Aorta (tissue), 5 donors: ENCODE measurements around the gene SEMA3D. TPM values are rescaled to one million over a fixed set of nuclear protein-coding genes. Genes with fewer than 3 reads are reported as not detected.

Experiments used
- ATAC-seq: fragments of 200-7000 bp; cut with Tn5 transposase; one replicate; pipeline ENCODE4 v1.9.1; 2022; ENCODE audit warnings: moderate library complexity; ENCODE audit not compliant: low FRiP score
- DNase-seq, 2 donors: peaks; one replicate each; pipeline ENCODE4 v3.0.0-alpha.2; 2020
- H3K27ac ChIP-seq, 2 donors: one replicate each; pipeline ENCODE4 v1.5.1; 2013; ENCODE audit warnings: low read length in 2 of 2, mild to moderate bottlenecking in 2 of 2, moderate library complexity in 2 of 2, control low read depth in 1 of 2, inconsistent platforms in 1 of 2, low read depth in 1 of 2
- H3K27me3 ChIP-seq, 2 donors: one replicate each; pipeline ENCODE4 v1.6.1; 2013; ENCODE audit warnings: control low read depth in 1 of 2, low read length in 1 of 2, mild to moderate bottlenecking in 1 of 2, moderate library complexity in 1 of 2; ENCODE audit not compliant: insufficient read depth in 2 of 2, control insufficient read depth in 1 of 2
- H3K36me3 ChIP-seq, 2 donors: one replicate each; pipeline ENCODE4 v1.6.1; 2013; ENCODE audit warnings: control low read depth in 1 of 2, low read length in 1 of 2, mild to moderate bottlenecking in 1 of 2; ENCODE audit not compliant: insufficient read depth in 2 of 2, control insufficient read depth in 1 of 2
- H3K4me1 ChIP-seq, 2 donors: one replicate each; pipeline ENCODE4 v1.6.1; 2013; ENCODE audit warnings: low read length in 2 of 2, control low read depth in 1 of 2, mild to moderate bottlenecking in 1 of 2, moderate library complexity in 1 of 2; ENCODE audit not compliant: insufficient read depth in 2 of 2, control insufficient read depth in 1 of 2
- H3K4me3 ChIP-seq, 2 donors: one replicate each; pipeline ENCODE4 v1.5.1; 2013; ENCODE audit warnings: low read length in 2 of 2, control low read depth in 1 of 2, mild to moderate bottlenecking in 1 of 2
- H3K9me3 ChIP-seq: one replicate; pipeline ENCODE4 v1.6.1; 2013; ENCODE audit warnings: mild to moderate bottlenecking, low read length; ENCODE audit not compliant: control insufficient read depth
- WGBS, 2 donors: extraction: QIAGEN DNeasy Blood & Tissue Kit; methylation state at CpG; one replicate each; pipeline ENCODE4 v1.1.7; 2013; 5-methylcytosine and 5-hydroxymethylcytosine counted together
- intact Hi-C, 2 donors: fragments of 100-400 bp; cut with DNase I; formaldehyde crosslinking; loops; one replicate each; pipeline versions ENCODE4 v1.14.2 to v1.15.0; 2022
- polyA plus RNA-seq, 2 donors: library from polyadenylated mRNA; stranded (reverse); fragments of 200-250 nt; gene quantifications; one replicate each; pipeline ENCODE4 v1.2.3, GENCODE V29; 2013
- total RNA-seq, 2 donors: library from RNA; stranded (reverse); fragmentation: NEBNext Ultra II Directional; extraction: Animal tissue kit (Norgen Biotek cat#: 25700); gene quantifications; one replicate each; pipeline ENCODE4 v1.2.1, GENCODE V29; 2021
- donor health status: healthy with polysubstance abuse.
- donor health status: Bipolar disorder and iron deficiency.
- donor health status: DM: no; HTN: no; CAD: no.
- donor health status: DM: no; HTN: no; CAD: no.
- donor health status: DM: yes; HTN: yes; CAD: no.

Gene SEMA3D
- total and polyA plus RNA-seq, 4 donors: 3.5 to 50.7 (median 20.0) TPM

DNA sequence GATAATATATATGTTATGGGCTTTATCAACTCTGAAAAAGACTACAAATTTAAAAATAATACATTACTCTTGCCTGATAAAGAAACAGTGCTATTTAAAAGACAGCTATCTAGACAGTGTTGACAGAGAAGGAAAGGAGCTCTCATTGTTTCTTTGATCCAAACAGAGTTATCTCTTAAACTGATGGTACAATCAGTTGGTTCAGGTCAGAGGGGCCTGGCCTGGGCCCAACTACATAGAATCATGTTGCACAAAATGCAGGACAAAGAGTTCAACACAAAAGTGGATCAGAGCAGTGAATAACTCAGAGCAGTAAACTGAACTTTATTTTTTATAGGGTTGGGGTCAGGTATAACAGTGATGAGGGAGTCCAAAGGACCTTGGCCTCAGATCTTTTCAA lies 33.8 kb upstream of the SEMA3D start:
- Histone ChIP-seq H3K36me3 (no peaks in the 10 kb centered on the region), H3K27me3 (no peaks in the 10 kb centered on the region), H3K27ac (no peak overlapping the region), H3K9me3 (no peaks in the 10 kb centered on the region), H3K4me3 (no peak overlapping the region), H3K4me1 (no peaks in the 10 kb centered on the region)
- no peak for ATAC-seq
- no peak for DNase-seq
- intact Hi-C loops: no loop called here

DNA sequence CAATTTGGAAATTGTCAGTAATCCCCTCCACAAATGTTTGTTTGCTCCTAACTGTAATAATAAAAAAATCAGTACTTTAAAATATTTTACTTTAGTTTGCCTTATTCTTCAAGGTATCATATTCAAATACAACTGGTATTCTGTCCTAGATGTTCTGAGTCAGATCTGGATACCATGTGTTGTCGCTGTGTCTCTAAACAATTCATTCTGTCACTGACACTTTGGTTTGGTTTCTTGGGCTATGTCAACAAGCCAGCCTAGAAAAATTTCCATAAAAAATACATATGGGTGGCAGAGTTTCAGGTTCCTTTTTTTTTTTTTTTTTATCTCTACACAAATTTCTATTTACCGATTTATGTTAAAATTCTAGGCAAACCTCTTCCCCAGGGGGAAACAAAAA lies 33.2 kb upstream of the SEMA3D start:
- intact Hi-C loops: no loop called here
- WGBS, 2 donors: 56 to 72% methylated on average over 2 of the region's 2 CpGs
- Histone ChIP-seq H3K9me3 (no peaks in the 10 kb centered on the region), H3K36me3 (no peaks in the 10 kb centered on the region), H3K27ac (no peak overlapping the region), H3K27me3 (no peaks in the 10 kb centered on the region), H3K4me3 (no peak overlapping the region), H3K4me1 (no peaks in the 10 kb centered on the region)
- ATAC-seq: no peak
- no peak for DNase-seq

DNA sequence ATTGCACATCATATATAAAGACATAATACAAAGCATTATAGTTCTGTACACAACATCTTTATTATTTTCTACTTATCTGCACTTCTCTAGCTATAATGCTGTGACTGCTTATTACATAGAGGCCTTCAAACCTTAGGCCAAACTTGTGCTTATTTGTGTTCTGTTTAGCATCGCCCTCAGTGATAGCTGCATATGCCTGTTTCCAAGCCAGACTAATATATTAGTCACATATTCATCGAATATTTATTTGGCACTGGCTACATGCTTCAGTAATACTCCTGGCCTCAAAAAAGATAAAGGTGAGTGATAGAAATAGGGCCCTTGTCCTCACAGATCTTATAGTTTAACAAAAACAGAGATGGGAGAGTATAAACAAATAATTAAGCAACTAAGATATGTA lies 30.2 kb upstream of the SEMA3D start:
- Histone ChIP-seq H3K27ac (no peak overlapping the region), H3K4me1 (no peaks in the 10 kb centered on the region), H3K4me3 (no peak overlapping the region), H3K9me3 (no peaks in the 10 kb centered on the region), H3K27me3 (no peaks in the 10 kb centered on the region), H3K36me3 (no peaks in the 10 kb centered on the region)
- WGBS, 2 donors: 83 to 86% methylated on average over 2 of the region's 2 CpGs
- no peak for DNase-seq
- intact Hi-C loops: no loop called here
- ATAC-seq: no peak

DNA sequence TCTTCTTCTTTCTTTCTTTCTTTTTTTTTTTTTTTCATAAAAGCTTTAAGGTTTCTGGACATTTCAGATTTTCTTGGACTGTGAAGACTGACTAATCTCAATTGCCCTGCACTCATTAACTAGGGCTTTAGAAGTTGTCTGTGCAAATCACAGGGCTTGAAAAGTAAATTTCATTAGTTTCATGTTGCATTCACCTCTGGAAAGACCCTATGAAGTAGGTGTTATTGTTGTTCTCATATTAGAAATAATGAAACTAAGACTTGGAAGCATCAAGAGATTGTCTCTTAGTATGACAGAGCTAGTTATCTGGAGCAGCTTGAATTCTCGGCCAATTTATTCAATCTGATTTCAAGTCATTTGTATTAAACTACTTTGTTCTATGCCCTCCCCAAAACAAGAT lies 28.2 kb upstream of the SEMA3D start:
- intact Hi-C loops: no loop called here
- DNase-seq: no peak
- H3K27me3 ChIP-seq: no peaks in the 10 kb centered on the region
- no peak overlapping the region for H3K4me3 ChIP-seq
- no peaks in the 10 kb centered on the region for H3K36me3 ChIP-seq
- no peaks in the 10 kb centered on the region for H3K9me3 ChIP-seq
- H3K27ac ChIP-seq: no peak overlapping the region
- WGBS, 2 donors: 93 to 97% methylated on average over 1 of the region's 1 CpG
- no peak for ATAC-seq
- H3K4me1 ChIP-seq: no peaks in the 10 kb centered on the region

DNA sequence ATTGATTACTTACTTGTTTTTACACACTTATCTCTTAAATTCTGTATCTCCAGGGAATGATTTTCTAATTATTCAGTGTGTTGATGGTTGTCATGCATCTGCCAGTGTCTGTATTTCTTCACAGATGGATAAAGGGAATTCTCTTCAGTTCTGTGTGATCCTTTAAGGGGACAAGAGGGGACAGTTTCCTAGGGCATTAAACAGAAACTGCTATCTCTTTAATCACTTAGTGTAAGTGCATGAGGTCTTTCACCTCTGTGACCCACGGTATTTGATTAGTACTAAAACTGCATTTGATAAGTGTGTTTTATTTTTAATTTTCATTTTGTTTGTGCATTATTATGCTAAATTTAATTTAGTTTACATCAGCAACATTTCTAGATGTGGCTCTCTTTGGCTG lies 26.6 kb upstream of the SEMA3D start:
- Histone ChIP-seq H3K27ac (no peak overlapping the region), H3K36me3 (no peaks in the 10 kb centered on the region), H3K4me1 (no peaks in the 10 kb centered on the region), H3K27me3 (no peaks in the 10 kb centered on the region), H3K9me3 (no peaks in the 10 kb centered on the region), H3K4me3 (no peak overlapping the region)
- DNase-seq: no peak
- intact Hi-C loops: no loop called here
- 79 to 86% methylated on average over 1 of the region's 1 CpG for WGBS, 2 donors
- ATAC-seq: no peak

DNA sequence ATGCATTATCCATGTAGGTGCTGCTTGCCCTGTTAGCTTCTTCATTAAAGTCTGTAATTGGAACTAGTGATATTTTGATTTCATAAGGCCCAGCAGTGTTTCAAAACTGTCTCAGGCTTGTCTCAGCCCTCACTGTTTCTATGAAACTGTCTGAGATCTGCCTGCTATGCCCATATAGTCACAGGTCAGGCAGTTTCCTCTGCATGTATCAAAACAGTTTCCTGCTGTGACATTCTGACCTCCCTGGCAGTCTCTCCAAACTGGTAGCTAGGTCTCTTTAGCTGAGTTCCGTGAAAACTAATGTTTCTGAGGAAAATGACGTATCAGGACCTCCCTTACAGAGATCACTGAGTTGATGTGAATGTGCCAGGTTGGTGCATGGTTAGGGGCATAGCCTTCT lies 18.9 kb upstream of the SEMA3D start:
- ATAC-seq (peak; percentile 29), DNase-seq (no peak)
- H3K36me3 ChIP-seq: no peaks in the 10 kb centered on the region
- H3K27ac ChIP-seq: no peak overlapping the region
- no peaks in the 10 kb centered on the region for H3K4me1 ChIP-seq
- H3K4me3 ChIP-seq: no peak overlapping the region
- H3K9me3 ChIP-seq: no peaks in the 10 kb centered on the region
- WGBS, 2 donors: 61 to 72% methylated on average over 2 of the region's 2 CpGs
- intact Hi-C loops: no loop called here
- no peaks in the 10 kb centered on the region for H3K27me3 ChIP-seq

DNA sequence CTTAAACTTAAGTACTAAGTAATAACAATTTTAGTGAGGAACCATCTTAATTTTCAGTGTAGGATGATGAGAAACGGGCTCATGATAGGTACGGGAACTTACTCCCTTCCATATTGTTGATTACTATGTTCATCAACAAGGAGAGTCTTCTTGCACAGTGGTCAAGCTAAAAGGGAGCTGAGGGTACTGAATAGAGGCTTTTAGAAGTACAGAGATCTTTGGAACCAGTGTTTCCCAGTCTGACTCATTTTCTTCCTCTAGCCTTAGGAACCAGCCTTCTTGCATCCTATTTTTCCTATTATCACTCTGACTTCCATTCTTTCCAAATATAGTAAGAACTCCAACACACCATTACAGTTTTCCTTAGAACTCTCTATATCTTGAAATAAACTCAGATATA lies 17.6 kb upstream of the SEMA3D start:
- WGBS, 2 donors: 46 to 99% methylated on average over 2 of the region's 2 CpGs
- Histone ChIP-seq H3K36me3 (no peaks in the 10 kb centered on the region), H3K9me3 (no peaks in the 10 kb centered on the region), H3K27me3 (no peaks in the 10 kb centered on the region), H3K4me3 (no peak overlapping the region), H3K4me1 (no peaks in the 10 kb centered on the region), H3K27ac (no peak overlapping the region)
- DNase-seq (no peak), ATAC-seq (no peak)
- intact Hi-C loops: no loop called here

DNA sequence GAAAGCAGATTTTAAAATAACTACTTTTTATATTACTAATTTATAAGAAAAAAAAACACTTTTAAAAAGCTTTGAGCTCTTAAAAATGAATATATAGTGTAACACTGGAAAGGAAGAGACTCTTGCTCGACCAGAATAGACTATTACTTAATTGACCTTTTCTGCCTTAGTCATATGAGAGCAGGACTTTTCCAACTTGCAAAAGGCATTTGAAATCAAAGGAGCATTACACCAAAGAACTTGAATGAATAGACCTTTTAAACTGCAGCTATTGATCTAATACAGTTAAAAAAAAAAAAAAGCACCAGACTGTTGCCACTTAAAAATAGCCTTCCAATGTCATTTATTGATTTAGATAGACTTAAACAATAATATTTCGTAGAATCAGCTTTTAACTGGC lies 17.2 kb upstream of the SEMA3D start:
- Histone ChIP-seq H3K27ac (no peak overlapping the region), H3K27me3 (no peaks in the 10 kb centered on the region), H3K4me3 (no peak overlapping the region), H3K4me1 (no peaks in the 10 kb centered on the region), H3K36me3 (no peaks in the 10 kb centered on the region), H3K9me3 (no peaks in the 10 kb centered on the region)
- no peak for ATAC-seq
- 86 to 89% methylated on average over 2 of the region's 2 CpGs for WGBS, 2 donors
- intact Hi-C loops: no loop called here
- DNase-seq: no peak

DNA sequence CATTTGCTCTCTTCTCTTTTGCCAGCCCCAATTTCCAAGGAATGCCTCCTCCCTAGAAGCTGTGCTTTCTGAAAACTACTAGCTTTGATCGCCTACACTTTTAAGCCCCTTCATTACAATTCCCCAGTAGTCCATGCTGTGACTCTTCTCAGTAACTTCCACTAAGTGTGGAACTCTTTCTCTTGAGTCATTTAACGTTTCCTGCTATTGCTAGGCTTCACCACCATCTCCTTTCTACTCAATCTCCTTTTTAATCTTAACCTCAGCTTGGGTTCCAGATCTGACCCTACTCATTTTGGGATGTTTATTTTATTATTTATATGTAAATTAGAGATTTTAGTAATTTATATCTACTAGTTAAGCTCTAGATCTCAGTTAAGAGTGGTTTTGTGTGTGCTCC lies 14.4 kb upstream of the SEMA3D start:
- WGBS, 2 donors: 93 to 97% methylated on average over 2 of the region's 2 CpGs
- H3K27ac ChIP-seq: no peak overlapping the region
- intact Hi-C loops: no loop called here
- H3K4me1 ChIP-seq: no peaks in the 10 kb centered on the region
- no peak overlapping the region for H3K4me3 ChIP-seq
- no peak for DNase-seq
- ATAC-seq: no peak
- no peaks in the 10 kb centered on the region for H3K36me3 ChIP-seq
- H3K9me3 ChIP-seq: no peaks in the 10 kb centered on the region
- H3K27me3 ChIP-seq: no peaks in the 10 kb centered on the region
